GM12872 (cell line): Measurements from ENCODE around the gene SLC24A4.

Source experiments
- TF ChIP-seq, protein P1 (sequence below): IDR thresholded peaks from 3 replicates; pipeline ENCODE4 v1.5.1; 2011; ENCODE audit warnings: low read depth, mild to moderate bottlenecking, low read length, moderate library complexity; ENCODE audit not compliant: insufficient read depth

The SLC24A4 gene

DNA sequence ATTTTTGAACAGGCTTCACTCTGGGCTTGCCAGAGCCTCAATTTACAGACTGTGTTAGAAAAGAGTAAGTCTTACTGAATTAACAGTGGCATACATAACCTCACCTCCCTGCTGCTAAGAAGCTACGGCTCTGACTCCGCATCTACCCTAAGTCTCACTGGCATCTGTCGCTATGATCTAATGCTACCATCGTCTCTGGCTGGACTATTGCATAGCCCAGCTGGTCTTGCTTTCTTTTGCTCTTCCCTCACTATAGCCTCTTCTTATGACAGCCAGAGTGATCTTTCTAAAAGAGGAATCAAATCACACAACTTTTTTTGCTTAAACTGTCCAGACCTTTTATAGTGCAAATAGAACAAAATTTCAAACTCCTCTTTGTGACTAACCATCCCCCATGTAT lies 81.1 kb downstream of the SLC24A4 start:
- TF ChIP-seq, protein P1, sequence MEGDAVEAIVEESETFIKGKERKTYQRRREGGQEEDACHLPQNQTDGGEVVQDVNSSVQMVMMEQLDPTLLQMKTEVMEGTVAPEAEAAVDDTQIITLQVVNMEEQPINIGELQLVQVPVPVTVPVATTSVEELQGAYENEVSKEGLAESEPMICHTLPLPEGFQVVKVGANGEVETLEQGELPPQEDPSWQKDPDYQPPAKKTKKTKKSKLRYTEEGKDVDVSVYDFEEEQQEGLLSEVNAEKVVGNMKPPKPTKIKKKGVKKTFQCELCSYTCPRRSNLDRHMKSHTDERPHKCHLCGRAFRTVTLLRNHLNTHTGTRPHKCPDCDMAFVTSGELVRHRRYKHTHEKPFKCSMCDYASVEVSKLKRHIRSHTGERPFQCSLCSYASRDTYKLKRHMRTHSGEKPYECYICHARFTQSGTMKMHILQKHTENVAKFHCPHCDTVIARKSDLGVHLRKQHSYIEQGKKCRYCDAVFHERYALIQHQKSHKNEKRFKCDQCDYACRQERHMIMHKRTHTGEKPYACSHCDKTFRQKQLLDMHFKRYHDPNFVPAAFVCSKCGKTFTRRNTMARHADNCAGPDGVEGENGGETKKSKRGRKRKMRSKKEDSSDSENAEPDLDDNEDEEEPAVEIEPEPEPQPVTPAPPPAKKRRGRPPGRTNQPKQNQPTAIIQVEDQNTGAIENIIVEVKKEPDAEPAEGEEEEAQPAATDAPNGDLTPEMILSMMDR, result no peak

GRCh38 chr14:92404421-92404820 lies 81.5 kb downstream of the SLC24A4 start:
- TF ChIP-seq, protein P1, result no peak

- TF ChIP-seq, protein P1, result no peak
These were observed 82.0 kb downstream of the SLC24A4 start for GRCh38 chr14:92404938-92405337.

GRCh38 chr14:92407410-92407809 lies 84.4 kb downstream of the SLC24A4 start:
- TF ChIP-seq, protein P1, result no peak

DNA sequence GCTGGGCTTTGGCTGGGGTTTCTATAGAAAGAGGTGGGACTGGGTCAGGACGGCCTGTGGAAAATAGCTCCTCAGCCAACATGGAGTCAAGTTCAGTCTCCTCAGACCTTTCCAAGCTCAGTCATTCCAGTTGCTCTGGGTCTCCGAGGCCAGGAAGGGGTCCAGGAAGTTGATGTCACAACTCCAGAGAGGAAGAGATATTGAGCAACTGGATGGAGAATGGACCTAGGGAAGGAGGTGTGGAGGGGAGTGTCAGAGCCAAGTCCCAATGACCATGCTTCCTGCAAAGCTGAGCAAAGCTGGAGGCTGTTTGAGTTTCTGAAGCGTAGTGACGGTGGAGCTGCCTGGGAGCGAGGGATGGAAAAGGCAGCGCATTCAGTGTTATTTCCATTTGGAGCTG lies 86.1 kb downstream of the SLC24A4 start:
- TF ChIP-seq, protein P1, result no peak

DNA sequence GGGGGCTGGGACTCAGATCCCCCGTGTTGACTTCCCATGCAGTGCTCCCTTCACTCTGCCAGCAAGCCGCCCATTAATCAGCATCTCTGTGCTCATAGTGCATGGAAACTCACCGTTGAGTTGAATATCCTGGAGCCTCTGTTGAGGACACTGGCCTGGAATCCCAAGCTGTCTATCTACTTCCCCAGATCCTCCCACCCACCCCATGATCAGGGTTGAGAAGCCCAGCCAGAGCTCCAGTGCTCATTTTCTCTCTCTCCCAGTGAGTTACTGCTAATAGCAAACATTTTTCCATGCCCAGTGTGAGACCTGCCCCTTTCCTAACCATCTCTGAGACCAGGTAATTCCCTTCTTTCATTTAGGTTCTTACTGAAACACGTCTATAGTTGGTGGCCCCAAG lies 88.2 kb downstream of the SLC24A4 start:
- TF ChIP-seq, protein P1, result no peak

- TF ChIP-seq, protein P1, result no peak
These were observed 89.0 kb downstream of the SLC24A4 start for GRCh38 chr14:92411941-92412340.

GRCh38 chr14:92412912-92413311 lies 89.9 kb downstream of the SLC24A4 start:
- TF ChIP-seq, protein P1, result no peak
